HG03354 (cell line): ENCODE measurements around the gene CDC40.
"Not testable (repeated sequence)": the region's sequence is repeated elsewhere in the genome, so short reads cannot be mapped to it uniquely, and the experiment has no call there.

Experiments
- ATAC-seq: cut with Tn5 transposase; IDR thresholded peaks from one replicate; pipeline ENCODE4 v1.9.1; 2021; ENCODE audit warnings: mild to moderate bottlenecking; ENCODE audit not compliant: unreplicated experiment, poor library complexity, severe bottlenecking

The CDC40 gene

GRCh38 chr6:110256366-110256765, 76.1 kb downstream of the CDC40 start:
- no peak for ATAC-seq

DNA sequence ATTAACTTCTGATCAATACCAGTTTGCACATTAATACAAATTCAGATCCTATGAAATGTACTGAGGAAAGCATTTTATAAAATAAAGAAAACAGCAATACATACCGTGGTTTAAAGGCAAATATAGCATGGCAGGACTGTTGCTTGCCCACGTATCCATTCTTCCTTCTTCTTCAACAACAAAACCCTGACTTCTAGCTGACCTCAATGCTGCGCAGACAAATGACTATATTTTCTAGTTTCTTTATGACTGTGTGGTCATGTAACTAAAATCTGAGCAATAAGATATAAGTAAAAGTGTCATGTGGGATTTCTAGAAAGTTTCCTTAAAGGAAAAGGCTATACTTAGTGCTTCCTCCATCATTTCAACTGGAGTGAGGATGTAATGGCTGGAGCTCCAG, 85.0 kb downstream of the CDC40 start:
- no peak for ATAC-seq

- ATAC-seq: no peak
Measured at GRCh38 chr6:110266996-110267395, 86.8 kb downstream of the CDC40 start.

DNA sequence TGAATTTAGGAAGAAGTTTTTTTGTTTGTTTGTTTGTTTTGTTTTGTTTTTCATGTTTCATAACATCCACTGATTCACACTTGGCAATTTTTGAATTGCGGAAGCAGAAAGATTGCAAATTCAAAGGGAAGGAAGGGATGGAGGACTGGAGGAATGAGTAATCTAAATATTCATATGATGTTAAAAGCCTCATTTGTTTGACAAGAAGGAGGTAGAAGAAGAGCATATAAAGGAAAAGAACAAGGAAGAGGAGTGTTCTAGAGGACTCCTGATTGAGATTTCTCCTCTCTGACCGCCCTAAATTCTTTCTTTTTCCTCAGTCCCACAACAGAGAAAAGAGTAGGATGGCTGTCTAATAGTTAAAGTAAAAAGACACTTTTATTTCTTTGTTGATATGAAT, 89.4 kb downstream of the CDC40 start:
- ATAC-seq: no peak

DNA sequence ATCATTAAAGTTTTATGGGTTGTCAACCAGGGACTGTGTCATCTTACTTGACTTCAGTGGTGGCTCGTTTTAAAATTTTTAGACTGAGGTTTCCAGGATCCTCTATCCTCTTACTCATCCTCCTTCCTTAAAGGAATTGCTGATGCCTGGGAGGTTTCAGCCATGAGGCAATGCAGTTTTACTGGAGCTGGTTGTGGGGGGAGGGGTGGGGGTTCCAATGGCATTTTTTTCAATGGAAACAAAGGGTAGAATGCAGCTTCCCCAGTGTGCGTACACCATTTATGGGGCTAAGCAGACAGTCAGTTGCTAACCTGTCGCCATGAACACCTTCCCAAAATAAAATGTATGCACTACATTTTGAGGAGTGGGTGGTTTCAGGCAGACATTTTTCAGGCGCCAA, 89.9 kb downstream of the CDC40 start:
- ATAC-seq: no peak

DNA sequence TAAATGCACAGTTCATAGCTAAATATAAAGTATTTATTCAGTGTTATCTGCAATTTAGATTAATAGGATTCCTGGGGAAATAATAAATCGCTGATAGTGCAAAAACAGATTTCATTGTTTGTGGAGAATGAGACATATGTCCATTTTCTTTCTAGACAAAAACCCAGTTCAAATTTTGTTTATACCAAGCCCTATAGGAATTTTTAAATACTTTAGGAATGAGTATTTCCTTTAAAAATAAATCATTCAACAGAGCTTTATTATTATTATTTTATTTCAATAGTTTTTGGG, 91.5 kb downstream of the CDC40 start:
- no peak for ATAC-seq

- ATAC-seq: not testable (repeated sequence)
Measured at GRCh38 chr6:110272781-110273180, 92.6 kb downstream of the CDC40 start.

DNA sequence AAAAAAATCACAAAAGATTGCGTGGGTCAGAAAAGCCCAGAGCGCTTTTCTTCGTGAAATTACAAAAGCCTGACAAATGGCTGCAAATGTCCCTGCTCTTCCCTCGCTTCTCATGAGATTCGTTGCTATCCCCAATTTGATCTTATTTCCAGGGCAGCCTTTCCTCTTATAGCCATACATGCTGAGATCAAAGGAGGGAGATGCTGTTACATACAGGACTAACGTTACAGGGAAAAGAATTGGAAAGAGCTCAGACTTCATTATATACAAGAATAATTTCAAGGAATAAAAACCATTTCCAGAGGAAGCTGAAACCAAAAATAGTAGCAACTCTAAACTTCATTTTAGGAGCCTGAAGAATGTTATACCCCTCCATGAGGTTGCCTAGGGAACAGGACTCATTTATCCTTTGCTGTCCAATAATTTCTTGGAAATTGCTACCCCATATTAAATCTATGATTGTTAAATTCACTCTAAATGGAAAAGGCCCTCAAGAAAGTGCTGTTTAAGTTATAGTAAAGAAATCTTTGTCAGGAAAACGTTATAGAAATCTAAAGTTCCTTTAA, 97.0 kb downstream of the CDC40 start:
- ATAC-seq: no peak
